GM21786 (cell line): ENCODE results near the gene SDHAF3.

Source experiments
- ATAC-seq: cut with Tn5 transposase; IDR thresholded peaks from one replicate; pipeline ENCODE4 v1.9.1; 2021; ENCODE audit not compliant: unreplicated experiment

SDHAF3 gene

DNA sequence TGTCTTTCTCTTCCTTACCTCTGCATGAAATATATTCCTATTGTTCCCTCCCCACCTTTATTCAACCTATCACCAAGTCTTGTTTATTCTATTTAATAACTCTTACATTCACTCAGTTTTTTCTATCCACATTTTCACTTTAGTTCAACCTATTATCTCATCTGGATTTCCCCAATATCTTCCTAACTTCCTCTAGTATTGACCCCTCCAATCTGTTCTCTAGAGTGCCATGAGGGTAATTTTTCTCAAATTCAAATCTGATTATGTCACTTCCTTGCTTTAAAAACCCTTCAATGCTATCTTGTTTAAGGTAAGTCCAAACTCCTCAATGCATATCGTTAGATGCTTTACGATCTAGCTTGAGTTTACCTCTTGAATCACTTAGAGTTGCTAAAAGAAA, 86.5 kb downstream of the SDHAF3 start:
- ATAC-seq, result no peak

DNA sequence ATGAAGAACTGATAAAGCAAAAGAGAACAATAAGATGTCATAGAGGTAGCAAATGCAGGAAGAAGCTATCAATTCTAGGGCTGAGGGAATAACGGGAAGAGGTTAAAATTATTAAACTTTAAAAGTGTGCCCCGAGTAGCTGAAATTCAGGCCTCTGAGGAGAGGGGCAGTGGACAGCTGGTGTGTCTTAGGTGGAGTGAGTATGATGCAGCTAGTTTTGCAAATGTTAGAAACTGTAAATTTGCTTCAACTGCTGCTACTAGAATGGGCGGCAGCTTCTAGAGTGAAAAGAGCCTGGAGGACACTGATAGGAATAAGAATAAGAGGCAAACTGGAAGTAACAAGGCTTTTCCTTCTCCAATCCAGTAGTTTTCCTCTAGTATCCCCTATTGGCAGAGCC, 87.3 kb downstream of the SDHAF3 start:
- no peak for ATAC-seq

DNA sequence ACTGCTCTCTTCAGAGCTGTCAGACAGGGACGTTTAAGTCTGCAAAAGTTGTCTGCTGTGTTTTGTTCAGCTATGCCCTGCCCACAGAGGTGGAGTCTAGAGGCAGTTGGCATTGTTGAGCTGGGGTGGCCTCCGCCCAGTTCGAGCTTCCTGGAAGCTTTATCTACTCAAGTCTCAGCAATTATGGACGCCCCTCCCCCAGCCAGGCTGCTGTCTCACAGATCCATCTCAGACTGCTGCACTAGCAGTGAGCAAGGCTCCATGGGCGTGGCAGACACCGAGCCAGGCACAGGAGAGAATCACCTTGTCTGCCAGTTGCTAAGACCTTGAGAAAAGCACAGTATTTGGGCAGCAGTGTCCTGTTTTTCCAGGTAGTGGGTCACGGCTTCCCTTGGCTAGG, 98.1 kb downstream of the SDHAF3 start:
- no peak for ATAC-seq

DNA sequence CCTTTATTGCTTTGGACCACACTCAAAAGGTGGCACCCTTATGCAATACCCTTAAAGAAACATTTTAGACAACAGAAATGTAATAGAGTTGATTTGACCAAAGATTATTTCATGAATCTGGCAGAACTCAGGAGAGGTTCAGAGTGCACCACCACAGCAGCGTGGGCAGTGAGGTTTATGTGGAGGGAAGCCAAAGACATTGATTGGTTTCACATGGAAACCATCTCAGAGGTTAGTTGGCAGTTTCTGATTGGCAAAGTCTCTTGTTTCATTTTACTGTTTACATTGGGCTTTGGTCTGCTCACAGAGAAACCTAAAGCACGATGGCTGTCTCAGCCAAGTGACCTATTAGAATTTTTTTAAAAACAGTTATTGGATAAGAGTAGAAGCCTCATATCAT, 101.3 kb downstream of the SDHAF3 start:
- ATAC-seq, result no peak

DNA sequence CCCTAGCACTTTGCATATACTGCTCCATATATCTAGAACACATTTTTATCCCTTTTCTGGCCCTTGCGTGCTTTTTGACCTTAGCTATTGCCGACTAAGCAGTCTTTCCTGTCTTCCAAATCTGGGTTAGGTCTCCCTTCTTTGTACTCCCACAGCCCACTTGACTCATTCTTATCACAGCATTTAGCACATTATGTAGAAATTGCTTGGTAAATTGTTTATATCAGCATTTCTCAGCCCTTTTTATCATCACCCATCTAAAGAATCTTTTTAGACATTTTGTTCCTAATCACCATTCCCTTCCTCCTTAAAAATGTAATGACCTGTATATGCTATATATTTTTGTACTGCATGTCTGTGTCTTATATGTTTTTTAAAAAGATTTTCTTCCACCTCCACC, 101.7 kb downstream of the SDHAF3 start:
- ATAC-seq, result no peak

DNA sequence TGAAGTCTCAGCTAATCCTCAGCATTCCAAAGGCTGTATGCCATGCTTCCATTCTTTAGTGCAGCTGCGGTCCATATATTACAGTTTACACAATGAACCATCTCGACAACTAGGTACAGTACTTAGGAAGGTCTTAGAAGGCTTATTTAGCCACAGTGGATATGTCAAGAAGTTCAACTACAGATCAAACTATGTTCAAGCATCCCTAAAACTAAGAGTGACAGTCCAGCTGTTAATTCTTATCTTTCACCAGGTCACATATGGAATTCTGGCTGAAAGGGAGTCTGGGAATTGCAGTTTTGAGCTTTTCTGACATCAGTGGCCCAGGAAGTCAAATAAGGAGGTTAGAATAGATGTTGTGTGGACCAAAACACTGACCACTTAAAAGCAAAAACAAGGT, 106.8 kb downstream of the SDHAF3 start:
- no peak for ATAC-seq

DNA sequence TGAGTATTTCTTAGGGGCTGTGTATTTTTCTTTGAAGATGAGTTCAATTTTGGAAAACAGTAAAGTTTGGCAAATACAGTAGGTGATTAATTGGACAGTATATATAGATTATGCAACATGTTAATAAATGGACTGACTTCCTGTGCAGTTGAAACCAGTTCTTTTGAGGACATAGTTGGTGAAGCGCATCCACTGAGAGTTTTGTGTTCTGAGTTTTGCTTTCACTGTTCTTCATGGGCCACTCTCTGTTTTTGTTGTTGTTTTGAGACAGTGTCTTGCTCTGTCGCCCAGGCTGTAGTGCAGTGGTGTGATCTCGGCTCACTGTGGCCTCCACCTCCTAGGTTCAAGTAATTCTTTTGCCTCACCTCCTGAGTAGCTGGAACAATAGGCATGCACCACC, 109.0 kb downstream of the SDHAF3 start:
- ATAC-seq, result peak; percentile 91
